ENCODE results near the gene PDYN. TPM values are rescaled to one million over a fixed set of nuclear protein-coding genes. Genes with fewer than 3 reads are reported as not detected.

The PDYN gene
- total RNA-seq, 4 donors from 2014 or later, result not detected

GRCh38 chr20:1941226-1941625 lies 52.6 kb downstream of the PDYN start:
- no peaks in the 10 kb centered on the region for H3K36me3 ChIP-seq
- H3K4me3 ChIP-seq, result no peak overlapping the region
- no peaks in the 10 kb centered on the region for H3K9me3 ChIP-seq
- H3K27me3 ChIP-seq, result no peaks in the 10 kb centered on the region
- peaks cover 0 to 22% (median 10%) of the 10 kb centered on the region in 4 donors for H3K4me1 ChIP-seq
- intact Hi-C loops (cut with DNase I; ENCODE audit: low total_unique reads) (no loop called here), in situ Hi-C loops (cut with MboI; ENCODE audit: low pct_ligation_motif_present in 1 of 4, low pct_unique_long_range_greater_than_20kb in 1 of 4, low sequenced_read_pairs in 3 of 4) (no loop called here)
- no peak overlapping the region for H3K27ac ChIP-seq
- TF ChIP-seq POLR2A (IDR thresholded peaks at IDR 0.05) (no peak), CTCF (IDR thresholded peaks at IDR 0.05) (no peak), EP300 (IDR thresholded peaks at IDR 0.05; ENCODE audit: low read depth) (no peak), POLR2AphosphoS5 (IDR thresholded peaks at IDR 0.05) (no peak)
- no peak for DNase-seq
- WGBS, 2 donors (ENCODE audit: low coverage in 1 of 2), result 61% methylated on average over 8 of the region's 8 CpGs; no CpG with 5 or more reads in 1 of the 2 donors

GRCh38 chr20:1940581-1940980 lies 53.3 kb downstream of the PDYN start:
- intact Hi-C loops (cut with DNase I; ENCODE audit: low total_unique reads), result no loop called here
- WGBS, 2 donors (ENCODE audit: low coverage in 1 of 2), result 77 to 83% methylated on average over 2 to 5 of the region's 5 CpGs
- in situ Hi-C loops (cut with MboI; ENCODE audit: low pct_ligation_motif_present in 1 of 4, low pct_unique_long_range_greater_than_20kb in 1 of 4, low sequenced_read_pairs in 3 of 4), result no loop called here

GRCh38 chr20:1939270-1939595 lies 54.6 kb downstream of the PDYN start:
- DNase-seq, result no peak
- H3K36me3 ChIP-seq, result no peaks in the 10 kb centered on the region
- peaks cover 0 to 24% (median 8%) of the 10 kb centered on the region in 4 donors for H3K4me1 ChIP-seq
- in situ Hi-C loops (cut with MboI; ENCODE audit: low pct_ligation_motif_present in 1 of 4, low pct_unique_long_range_greater_than_20kb in 1 of 4, low sequenced_read_pairs in 3 of 4), result no loop called here
- H3K27ac ChIP-seq, result no peak overlapping the region
- intact Hi-C loops (cut with DNase I; ENCODE audit: low total_unique reads), result no loop called here
- no peak for TF ChIP-seq POLR2AphosphoS5 (IDR thresholded peaks at IDR 0.05)
- no peak for TF ChIP-seq EP300 (IDR thresholded peaks at IDR 0.05; ENCODE audit: low read depth)
- no peak for TF ChIP-seq CTCF (IDR thresholded peaks at IDR 0.05)
- TF ChIP-seq POLR2A (IDR thresholded peaks at IDR 0.05), result no peak
- no peaks in the 10 kb centered on the region for H3K9me3 ChIP-seq
- WGBS, 2 donors (ENCODE audit: low coverage in 1 of 2), result 92% methylated on average over 2 to 4 of the region's 4 CpGs
- H3K27me3 ChIP-seq, result no peaks in the 10 kb centered on the region
- H3K4me3 ChIP-seq, result no peak overlapping the region

More at GRCh38 chr20:1940581-1940980, 53.3 kb downstream of the PDYN start:
- Histone ChIP-seq H3K9me3 (no peaks in the 10 kb centered on the region), H3K27me3 (no peaks in the 10 kb centered on the region), H3K4me1 (peaks cover 0 to 21% (median 6%) of the 10 kb centered on the region in 4 donors), H3K27ac (no peak overlapping the region), H3K36me3 (no peaks in the 10 kb centered on the region), H3K4me3 (no peak overlapping the region)
- TF ChIP-seq EP300 (IDR thresholded peaks at IDR 0.05; ENCODE audit: low read depth), result no peak
- TF ChIP-seq POLR2A (IDR thresholded peaks at IDR 0.05), result no peak
- TF ChIP-seq POLR2AphosphoS5 (IDR thresholded peaks at IDR 0.05), result no peak
- no peak for TF ChIP-seq CTCF (IDR thresholded peaks at IDR 0.05)
- DNase-seq, result no peak

GRCh38 chr20:1938464-1939269 lies 55.2 kb downstream of the PDYN start:
- Histone ChIP-seq H3K4me3 (no peak overlapping the region), H3K9me3 (no peaks in the 10 kb centered on the region), H3K27me3 (no peaks in the 10 kb centered on the region), H3K27ac (no peak overlapping the region), H3K4me1 (peaks cover 0 to 21% (median 8%) of the 10 kb centered on the region in 4 donors), H3K36me3 (no peaks in the 10 kb centered on the region)
- intact Hi-C loops (cut with DNase I; ENCODE audit: low total_unique reads), result no loop called here
- DNase-seq, result no peak
- in situ Hi-C loops (cut with MboI; ENCODE audit: low pct_ligation_motif_present in 1 of 4, low pct_unique_long_range_greater_than_20kb in 1 of 4, low sequenced_read_pairs in 3 of 4), result no loop called here
- TF ChIP-seq POLR2A (IDR thresholded peaks at IDR 0.05) (no peak), POLR2AphosphoS5 (IDR thresholded peaks at IDR 0.05) (no peak), CTCF (IDR thresholded peaks at IDR 0.05) (no peak), EP300 (IDR thresholded peaks at IDR 0.05; ENCODE audit: low read depth) (no peak)
- 88% methylated on average over 14 of the region's 14 CpGs; no CpG with 5 or more reads in 1 of the 2 donors for WGBS, 2 donors (ENCODE audit: low coverage in 1 of 2)
